Hepatocyte (in vitro differentiated cells): ENCODE measurements around the gene C6orf15. TPM values are rescaled to one million over a fixed set of nuclear protein-coding genes. Genes with fewer than 3 reads are reported as not detected.

Experiments used
- DNase-seq: peaks from one replicate; pipeline ENCODE4 v3.0.0-alpha.2; 2016; ENCODE audit warnings: low spot score
- H2AFZ ChIP-seq: fragments of 200-600 bp; sonication (generic); 2 replicates; pipeline ENCODE4 v1.6.0; 2016; ENCODE audit warnings: antibody characterized with exemption, mild to moderate bottlenecking
- H3K27ac ChIP-seq: fragments of 200-600 bp; sonication (generic); 2 replicates; pipeline ENCODE4 v1.5.1; 2016; ENCODE audit warnings: mild to moderate bottlenecking
- H3K27me3 ChIP-seq: fragments of 200-600 bp; sonication (generic); 2 replicates; pipeline ENCODE4 v1.6.1; 2016
- H3K36me3 ChIP-seq: fragments of 200-600 bp; sonication (generic); replicated peaks from 2 replicates; pipeline ENCODE4 v1.5.1; 2016; ENCODE audit warnings: low read depth; ENCODE audit not compliant: insufficient read depth
- H3K4me1 ChIP-seq: fragments of 200-600 bp; sonication (generic); 2 replicates; pipeline ENCODE4 v1.5.1; 2016; ENCODE audit warnings: mild to moderate bottlenecking, moderate library complexity; ENCODE audit not compliant: insufficient read depth
- H3K4me2 ChIP-seq: fragments of 200-600 bp; sonication (generic); 2 replicates; pipeline ENCODE4 v1.6.0; 2016
- H3K4me3 ChIP-seq: fragments of 200-600 bp; sonication (generic); 2 replicates; pipeline ENCODE4 v1.5.1; 2016; ENCODE audit warnings: mild to moderate bottlenecking
- H3K79me2 ChIP-seq: fragments of 200-600 bp; sonication (generic); 2 replicates; pipeline ENCODE4 v1.6.0; 2017; ENCODE audit warnings: mild to moderate bottlenecking
- H3K9me2 ChIP-seq: fragments of 200-600 bp; sonication (generic); replicated peaks from 2 replicates; pipeline ENCODE4 v1.6.0; 2017; ENCODE audit warnings: mild to moderate bottlenecking; ENCODE audit not compliant: insufficient read depth
- H3K9me3 ChIP-seq: fragments of 200-600 bp; sonication (generic); 2 replicates; pipeline ENCODE4 v1.5.1; 2016; ENCODE audit warnings: low read depth, mild to moderate bottlenecking
- H4K20me1 ChIP-seq: fragments of 200-600 bp; sonication (generic); 2 replicates; pipeline ENCODE4 v1.6.0; 2016; ENCODE audit warnings: mild to moderate bottlenecking; ENCODE audit not compliant: insufficient read depth, poor library complexity, severe bottlenecking
- EZH2 ChIP-seq: fragments of 200-600 bp; sonication (generic); IDR thresholded peaks from 2 replicates; pipeline ENCODE4 v1.6.1; 2016; ENCODE audit warnings: antibody characterized with exemption, mild to moderate bottlenecking, borderline replicate concordance
- EZH2phosphoT487 ChIP-seq: fragments of 200-600 bp; sonication (generic); IDR thresholded peaks from one replicate; pipeline ENCODE4 v1.6.1; 2018; ENCODE audit warnings: antibody characterized with exemption, mild to moderate bottlenecking, low read depth, moderate library complexity; ENCODE audit not compliant: unreplicated experiment, severe bottlenecking
- WGBS: methylation state at CpG from one replicate; pipeline ENCODE4 v1.1.6; 2016; ENCODE audit warnings: low lambda C conversion rate; ENCODE audit errors: missing lambda C conversion rate; 5-methylcytosine and 5-hydroxymethylcytosine counted together
- polyA plus RNA-seq: library from polyadenylated mRNA; unstranded; fragments of >200 nt; fragmentation: Nextera tagmentation; extraction: Ambion mirVana; gene quantifications from 2 replicates; pipeline ENCODE4 v1.2.1, GENCODE V29; 2016
- total RNA-seq: library from RNA; depleted of rRNA; stranded (reverse); fragments of >200 nt; gene quantifications from 2 replicates; pipeline ENCODE4 v1.2.3, GENCODE V29; 2014
- TF ChIP-seq, protein P1 (sequence below): fragments of 200-600 bp; sonication (generic); IDR thresholded peaks from 2 replicates; pipeline ENCODE4 v1.5.1; 2016; ENCODE audit warnings: antibody characterized with exemption, mild to moderate bottlenecking; ENCODE audit not compliant: poor library complexity

The C6orf15 gene
- total and polyA plus RNA-seq, 2 experiments from 2014 or later, result not detected

DNA sequence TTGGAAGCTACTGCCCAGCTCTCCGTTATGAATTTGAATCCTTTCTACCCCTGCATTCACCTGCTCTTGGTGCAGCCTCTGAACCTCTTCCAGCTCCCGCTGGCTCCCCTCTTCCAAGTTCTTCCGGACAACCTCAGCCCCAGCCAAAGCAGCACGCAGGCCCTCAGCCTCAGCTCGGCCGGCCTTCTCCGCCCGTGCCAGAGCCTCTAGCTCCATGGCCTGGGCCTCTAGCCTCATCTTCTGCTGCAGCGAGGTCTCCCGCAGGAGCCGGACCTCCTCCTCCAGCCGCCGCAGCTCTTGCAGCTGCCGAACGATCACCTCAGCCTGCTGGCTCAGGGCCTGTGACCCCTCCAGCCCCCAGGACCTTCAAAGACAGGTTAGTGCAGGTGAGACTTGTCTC lies 42.1 kb upstream of the C6orf15 start:
- H3K27me3 ChIP-seq, result no peaks in the 10 kb centered on the region
- WGBS, result 98% methylated on average over 15 of the region's 15 CpGs
- H3K4me3 ChIP-seq, result no peak overlapping the region
- TF ChIP-seq, protein P1, sequence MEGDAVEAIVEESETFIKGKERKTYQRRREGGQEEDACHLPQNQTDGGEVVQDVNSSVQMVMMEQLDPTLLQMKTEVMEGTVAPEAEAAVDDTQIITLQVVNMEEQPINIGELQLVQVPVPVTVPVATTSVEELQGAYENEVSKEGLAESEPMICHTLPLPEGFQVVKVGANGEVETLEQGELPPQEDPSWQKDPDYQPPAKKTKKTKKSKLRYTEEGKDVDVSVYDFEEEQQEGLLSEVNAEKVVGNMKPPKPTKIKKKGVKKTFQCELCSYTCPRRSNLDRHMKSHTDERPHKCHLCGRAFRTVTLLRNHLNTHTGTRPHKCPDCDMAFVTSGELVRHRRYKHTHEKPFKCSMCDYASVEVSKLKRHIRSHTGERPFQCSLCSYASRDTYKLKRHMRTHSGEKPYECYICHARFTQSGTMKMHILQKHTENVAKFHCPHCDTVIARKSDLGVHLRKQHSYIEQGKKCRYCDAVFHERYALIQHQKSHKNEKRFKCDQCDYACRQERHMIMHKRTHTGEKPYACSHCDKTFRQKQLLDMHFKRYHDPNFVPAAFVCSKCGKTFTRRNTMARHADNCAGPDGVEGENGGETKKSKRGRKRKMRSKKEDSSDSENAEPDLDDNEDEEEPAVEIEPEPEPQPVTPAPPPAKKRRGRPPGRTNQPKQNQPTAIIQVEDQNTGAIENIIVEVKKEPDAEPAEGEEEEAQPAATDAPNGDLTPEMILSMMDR, result no peak
- TF ChIP-seq EZH2, result no peak
- no peak for TF ChIP-seq EZH2phosphoT487
- no peaks in the 10 kb centered on the region for H3K36me3 ChIP-seq
- H3K27ac ChIP-seq, result no peak overlapping the region
- DNase-seq, result no peak
- H4K20me1 ChIP-seq, result no peaks in the 10 kb centered on the region
- H3K79me2 ChIP-seq, result no peaks in the 10 kb centered on the region
- H3K4me1 ChIP-seq, result peaks cover 5% of the 10 kb centered on the region
- no peak overlapping the region for H2AFZ ChIP-seq
- no peaks in the 10 kb centered on the region for H3K9me2 ChIP-seq
- no peak overlapping the region for H3K4me2 ChIP-seq
- no peaks in the 10 kb centered on the region for H3K9me3 ChIP-seq

GRCh38 chr6:31152781-31153180 lies 40.4 kb upstream of the C6orf15 start:
- Histone ChIP-seq H3K9me3 (no peaks in the 10 kb centered on the region), H3K4me1 (no peaks in the 10 kb centered on the region), H2AFZ (no peak overlapping the region), H3K27me3 (no peaks in the 10 kb centered on the region), H3K9me2 (no peaks in the 10 kb centered on the region), H3K36me3 (no peaks in the 10 kb centered on the region), H3K4me3 (no peak overlapping the region), H3K79me2 (no peaks in the 10 kb centered on the region), H3K4me2 (no peak overlapping the region), H3K27ac (no peak overlapping the region), H4K20me1 (no peaks in the 10 kb centered on the region)
- 89% methylated on average over 7 of the region's 7 CpGs for WGBS
- no peak for DNase-seq
- TF ChIP-seq EZH2phosphoT487 (no peak), EZH2 (no peak)
- TF ChIP-seq, protein P1, result no peak

DNA sequence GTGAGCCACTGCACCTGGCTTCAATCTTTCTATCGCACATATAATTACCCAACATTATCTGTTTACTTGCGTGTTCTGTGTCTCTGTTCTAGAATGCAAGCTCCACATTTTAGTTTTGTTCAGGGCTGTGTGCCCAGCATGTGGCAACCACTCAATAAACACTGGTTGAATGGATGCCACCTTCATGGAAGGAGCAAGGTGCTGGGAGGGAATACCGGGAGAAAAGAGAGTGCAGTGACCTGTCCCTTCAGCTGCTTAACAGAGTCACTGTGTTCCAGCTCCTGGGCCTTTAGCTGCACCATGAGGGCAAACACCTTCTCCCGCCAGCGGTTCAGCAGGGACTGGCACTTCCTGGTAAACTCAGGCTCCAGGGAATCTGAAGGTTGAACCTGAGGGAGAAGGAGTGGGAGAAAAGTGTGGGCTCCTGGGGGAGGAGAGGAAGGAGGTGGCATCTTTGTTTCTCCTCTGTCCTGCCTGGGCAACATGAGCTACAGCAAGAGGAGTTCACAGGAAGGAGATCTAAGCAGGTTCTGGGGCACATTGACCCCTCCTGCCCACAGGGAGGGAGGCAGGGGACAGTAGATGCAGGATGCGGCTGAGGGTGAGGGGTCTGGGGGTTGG lies 37.6 kb upstream of the C6orf15 start:
- H3K4me3 ChIP-seq, result no peak overlapping the region
- no peaks in the 10 kb centered on the region for H3K27me3 ChIP-seq
- H3K36me3 ChIP-seq, result no peaks in the 10 kb centered on the region
- no peaks in the 10 kb centered on the region for H3K79me2 ChIP-seq
- TF ChIP-seq EZH2 (no peak), EZH2phosphoT487 (no peak)
- TF ChIP-seq, protein P1, result no peak
- no peak for DNase-seq
- no peaks in the 10 kb centered on the region for H3K4me1 ChIP-seq
- no peaks in the 10 kb centered on the region for H3K9me2 ChIP-seq
- no peaks in the 10 kb centered on the region for H3K9me3 ChIP-seq
- no peak overlapping the region for H3K4me2 ChIP-seq
- H3K27ac ChIP-seq, result no peak overlapping the region
- H2AFZ ChIP-seq, result no peak overlapping the region
- WGBS, result 84% methylated on average over 6 of the region's 6 CpGs
- H4K20me1 ChIP-seq, result no peaks in the 10 kb centered on the region

- WGBS, result 97% methylated on average over 10 of the region's 10 CpGs
- Histone ChIP-seq H3K4me1 (no peaks in the 10 kb centered on the region), H3K36me3 (no peaks in the 10 kb centered on the region), H3K4me2 (no peak overlapping the region), H3K9me2 (no peaks in the 10 kb centered on the region), H3K4me3 (no peak overlapping the region), H3K27me3 (no peaks in the 10 kb centered on the region), H3K79me2 (no peaks in the 10 kb centered on the region), H3K27ac (no peak overlapping the region), H4K20me1 (no peaks in the 10 kb centered on the region), H2AFZ (no peak overlapping the region), H3K9me3 (no peaks in the 10 kb centered on the region)
- no peak for DNase-seq
- TF ChIP-seq EZH2 (no peak), EZH2phosphoT487 (no peak)
Measured at GRCh38 chr6:31145386-31145785, 33.0 kb upstream of the C6orf15 start.
